Body of pancreas (tissue), 4 donors: ENCODE measurements around the gene ZMYM2. TPM values are rescaled to one million over a fixed set of nuclear protein-coding genes. Genes with fewer than 3 reads are reported as not detected.
A peak's percentile ranks its signal among the peaks of the same experiment; 100 is the strongest.

Experiments
- ATAC-seq: fragments of 150-250 bp; one replicate; pipeline ENCODE4 v1.9.1; 2016
- DNase-seq, 4 donors: peaks; one replicate each; pipeline ENCODE4 v3.0.0-alpha.2; 2019
- H3K27ac ChIP-seq, 4 donors: fragments of 200-600 bp; sonication (generic); 1 replicate in 3 of 4; 2 replicates in 1 of 4; pipeline versions ENCODE4 v1.5.1 to v1.6.1; 2016 to 2019; ENCODE audit warnings: mild to moderate bottlenecking in 1 of 4, mixed read lengths in 1 of 4, moderate library complexity in 1 of 4
- H3K27me3 ChIP-seq, 2 donors: fragments of 200-600 bp; sonication (generic); one replicate each; pipeline ENCODE4 v1.6.0; 2016; ENCODE audit warnings: mild to moderate bottlenecking in 1 of 2
- H3K36me3 ChIP-seq, 2 donors: fragments of 200-600 bp; sonication (generic); replicated peaks in 1 of 2; 2 replicates each; pipeline ENCODE4 v1.5.1; 2016; ENCODE audit warnings: low read depth in 2 of 2; ENCODE audit not compliant: insufficient read depth in 1 of 2
- H3K4me1 ChIP-seq: fragments of 200-600 bp; sonication (generic); one replicate; pipeline ENCODE4 v1.6.0; 2016
- H3K4me3 ChIP-seq, 2 donors: fragments of 200-600 bp; sonication (generic); 1 replicate in 1 of 2; 2 replicates in 1 of 2; pipeline ENCODE4 v1.5.1; 2016 to 2019
- H3K9me3 ChIP-seq, 3 donors: fragments of 200-600 bp; sonication (generic); 1 replicate in 2 of 3; 2 replicates in 1 of 3; pipeline ENCODE4 v1.5.1; 2016
- CTCF ChIP-seq, 7 experiments: fragments of 450-650 bp in 4 of 7; fragments of 200-600 bp in 3 of 7; sonication (generic) in 3 of 7; IDR thresholded peaks; one replicate each; pipeline ENCODE4 v1.5.1; 2016 to 2019; ENCODE audit warnings: antibody characterized with exemption in 7 of 7
- POLR2A ChIP-seq, 3 donors: fragments of 450-650 bp; IDR thresholded peaks; one replicate each; pipeline ENCODE4 v1.6.1; 2016; ENCODE audit warnings: antibody characterized with exemption in 3 of 3, mild to moderate bottlenecking in 2 of 3
- WGBS, 2 donors: methylation state at CpG; one replicate each; pipeline ENCODE4 v1.1.5; 2017; 5-methylcytosine and 5-hydroxymethylcytosine counted together
- intact Hi-C: fragments of 100-400 bp; cut with DNase I; formaldehyde crosslinking; loops from one replicate; pipeline ENCODE4 v1.15.1; 2023
- total RNA-seq, 2 donors: library from RNA; depleted of rRNA; stranded (reverse); fragments of >200 nt; gene quantifications; one replicate each; pipeline ENCODE4 v1.1.0, GENCODE V29; 2016

ZMYM2 gene
- total RNA-seq = 10 to 100 TPM; 34.6 to 52.1 TPM

GRCh38 chr13:19958155-19959111 lies at the start of gene ZMYM2:
TSS of gene ZMYM2 (plus strand) at chr13:19958727. CDS start at chr13:19993073, 34,346 bp downstream.
- WGBS, 2 donors = 0 to 1% methylated on average over 1 to 66 of the region's 112 CpGs
- TF ChIP-seq POLR2A (IDR thresholded peaks at IDR 0.05) (peak; percentile 76 to 89 (median 80)), CTCF (IDR thresholded peaks at IDR 0.05) (no peak)
- H3K4me3 ChIP-seq = peak within 1 kb of the TSS; percentile 72
- ATAC-seq (peak; percentile 92), DNase-seq (peak; percentile 98 to 99 (median 99))
- no peaks in the 10 kb centered on the region for H3K27me3 ChIP-seq
- no peaks in the 10 kb centered on the region for H3K36me3 ChIP-seq
- H3K9me3 ChIP-seq = no peaks in the 10 kb centered on the region
- intact Hi-C loops = no loop called here
- H3K4me1 ChIP-seq = peaks cover 48% of the 10 kb centered on the region
- peak within 1 kb of the TSS; percentile 94 to 100 (median 96) for H3K27ac ChIP-seq

DNA sequence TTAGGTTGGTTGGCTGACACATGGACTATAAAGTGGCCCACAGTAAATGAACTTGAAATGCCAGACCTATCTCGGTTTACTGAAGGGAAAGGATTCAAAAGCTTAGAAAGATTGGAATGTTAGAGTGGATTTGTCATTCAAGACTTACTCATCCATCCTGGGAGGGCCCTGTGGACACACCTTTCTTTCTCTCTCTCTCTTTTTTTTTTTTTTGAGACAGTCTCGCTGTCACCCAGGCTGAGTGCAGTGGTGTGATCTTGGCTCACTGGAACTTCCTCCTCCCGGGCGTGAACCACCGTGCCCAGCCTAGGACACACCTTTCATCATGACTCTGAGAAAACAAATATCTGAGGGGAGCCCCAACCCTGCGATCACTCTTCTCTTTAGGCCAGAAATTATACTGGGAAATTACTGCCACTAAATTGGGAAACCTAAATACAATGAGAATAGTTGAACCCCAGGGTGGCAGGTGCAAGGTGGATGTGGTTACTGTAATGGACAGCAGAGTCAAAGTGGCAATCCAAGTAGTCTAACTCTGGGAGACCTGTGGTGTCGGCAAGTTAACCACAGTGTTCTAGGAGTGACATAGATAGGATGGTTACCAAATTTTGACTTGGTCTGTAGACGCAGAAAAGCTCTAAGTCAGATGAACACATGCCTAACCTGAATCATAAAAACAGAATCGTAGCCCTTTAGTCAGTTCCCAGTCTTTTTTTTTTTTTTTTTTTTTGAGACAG lies 48.0 kb upstream of the ZMYM2 start:
- no peaks in the 10 kb centered on the region for H3K27me3 ChIP-seq
- ATAC-seq (no peak), DNase-seq (no peak)
- H3K27ac ChIP-seq = no peak overlapping the region
- no peaks in the 10 kb centered on the region for H3K9me3 ChIP-seq
- intact Hi-C loops = no loop called here
- no peak overlapping the region for H3K4me3 ChIP-seq
- H3K36me3 ChIP-seq = no peaks in the 10 kb centered on the region
- WGBS, 2 donors = 76 to 88% methylated on average over 9 of the region's 9 CpGs
- no peak for TF ChIP-seq CTCF (IDR thresholded peaks at IDR 0.05)
- no peak for TF ChIP-seq POLR2A (IDR thresholded peaks at IDR 0.05)
- H3K4me1 ChIP-seq = no peaks in the 10 kb centered on the region

DNA sequence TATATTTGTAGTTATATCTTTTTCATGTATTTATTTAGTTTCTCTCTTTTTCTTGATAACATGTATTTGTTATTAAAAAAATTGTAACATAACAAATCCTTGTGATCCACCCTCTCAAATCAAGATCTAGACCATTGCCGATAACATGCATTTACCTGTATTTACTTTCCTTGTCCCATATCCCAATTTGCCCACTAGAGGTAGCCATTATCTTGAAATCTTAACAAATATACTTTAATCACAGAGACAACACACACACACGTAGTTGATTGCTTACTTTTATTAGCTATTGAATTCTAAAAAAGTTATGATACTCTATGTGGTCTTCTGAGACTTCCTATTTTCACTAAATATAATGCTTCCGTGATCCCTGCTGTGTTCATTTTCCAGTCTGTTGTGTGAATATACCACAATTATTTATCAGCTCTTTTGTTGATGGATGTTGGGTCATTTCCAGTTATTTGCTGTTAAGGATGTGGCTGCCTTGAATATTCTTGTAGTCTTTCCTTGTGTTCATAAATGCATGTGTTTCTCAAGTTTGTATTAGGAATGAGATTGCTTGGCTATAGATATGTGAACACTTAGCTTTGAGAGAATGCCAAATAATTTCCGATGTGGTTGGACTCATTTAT lies 31.3 kb upstream of the ZMYM2 start:
- ATAC-seq = no peak
- TF ChIP-seq POLR2A (IDR thresholded peaks at IDR 0.05) = no peak
- TF ChIP-seq CTCF (IDR thresholded peaks at IDR 0.05) = peak; percentile 7 to 59 (median 50)
- Histone ChIP-seq H3K4me3 (no peak overlapping the region), H3K36me3 (no peaks in the 10 kb centered on the region), H3K4me1 (no peaks in the 10 kb centered on the region), H3K27ac (no peak overlapping the region), H3K27me3 (no peaks in the 10 kb centered on the region), H3K9me3 (no peaks in the 10 kb centered on the region)
- no peak for DNase-seq
- intact Hi-C loops = no loop called here
- 20% methylated on average over 4 of the region's 4 CpGs for WGBS, 2 donors

GRCh38 chr13:19940106-19940505 lies 18.4 kb upstream of the ZMYM2 start:
- H3K36me3 ChIP-seq = no peaks in the 10 kb centered on the region
- intact Hi-C loops = no loop called here
- H3K27me3 ChIP-seq = no peaks in the 10 kb centered on the region
- ATAC-seq = no peak
- H3K9me3 ChIP-seq = no peaks in the 10 kb centered on the region
- DNase-seq = no peak
- TF ChIP-seq CTCF (IDR thresholded peaks at IDR 0.05) (no peak), POLR2A (IDR thresholded peaks at IDR 0.05) (no peak)
- no peak overlapping the region for H3K4me3 ChIP-seq
- H3K27ac ChIP-seq = no peak overlapping the region
- WGBS, 2 donors = 94 to 100% methylated on average over 1 of the region's 1 CpG
- no peaks in the 10 kb centered on the region for H3K4me1 ChIP-seq
